ENCODE results near the gene ADCY3.
A peak's percentile ranks its signal among the peaks of the same experiment; 100 is the strongest.

ADCY3 gene

GRCh38 chr2:24920098-24920808, at the start of gene ADCY3:
Gene ADCY3 (minus strand): TSS chr2:24920237. CDS start chr2:24918987, 1,250 bp downstream.
- DNase-seq, result peak in 44 of 58 donors; percentile 22 to 82 (median 51)

- no peak for DNase-seq
Measured at GRCh38 chr2:24969784-24970183, 49.7 kb upstream of the ADCY3 start.

GRCh38 chr2:24961903-24962302, 41.9 kb upstream of the ADCY3 start:
- DNase-seq, result peak in 1 of 58 donors; percentile 8

- no peak for DNase-seq
Measured at GRCh38 chr2:24959761-24960160, 39.7 kb upstream of the ADCY3 start.

GRCh38 chr2:24958411-24958935, 38.4 kb upstream of the ADCY3 start:
- DNase-seq, result no peak

GRCh38 chr2:24957976-24958375, 37.9 kb upstream of the ADCY3 start:
- no peak for DNase-seq

GRCh38 chr2:24957221-24957620, 37.2 kb upstream of the ADCY3 start:
- no peak for DNase-seq

GRCh38 chr2:24955921-24956320, 35.9 kb upstream of the ADCY3 start:
- no peak for DNase-seq

- DNase-seq, result no peak
Measured at GRCh38 chr2:24955232-24955631, 35.2 kb upstream of the ADCY3 start.

GRCh38 chr2:24950102-24950501, 30.1 kb upstream of the ADCY3 start:
- DNase-seq, result no peak

GRCh38 chr2:24948506-24948905, 28.5 kb upstream of the ADCY3 start:
- no peak for DNase-seq

GRCh38 chr2:24947561-24948157, 27.6 kb upstream of the ADCY3 start:
- no peak for DNase-seq

GRCh38 chr2:24945907-24946306, 25.9 kb upstream of the ADCY3 start:
- no peak for DNase-seq

GRCh38 chr2:24943427-24944053, 23.5 kb upstream of the ADCY3 start:
- DNase-seq, result no peak

- no peak for DNase-seq
Measured at GRCh38 chr2:24939353-24939752, 19.3 kb upstream of the ADCY3 start.

- DNase-seq, result no peak
Measured at GRCh38 chr2:24937236-24937635, 17.2 kb upstream of the ADCY3 start.

GRCh38 chr2:24935145-24935544, 15.1 kb upstream of the ADCY3 start:
- no peak for DNase-seq

- no peak for DNase-seq
Measured at GRCh38 chr2:24932715-24933114, 12.7 kb upstream of the ADCY3 start.

GRCh38 chr2:24930768-24931167, 10.7 kb upstream of the ADCY3 start:
- peak in 14 of 58 donors; percentile 26 to 48 (median 38) for DNase-seq

- no peak for DNase-seq
Measured at GRCh38 chr2:24929230-24929629, 9.2 kb upstream of the ADCY3 start.

- DNase-seq, result no peak
Measured at GRCh38 chr2:24928036-24928435, 8.0 kb upstream of the ADCY3 start.

- peak in 16 of 58 donors; percentile 15 to 55 (median 38) for DNase-seq
Measured at GRCh38 chr2:24926602-24927252, 6.7 kb upstream of the ADCY3 start.
